Neural progenitor cell (in vitro differentiated cells): ENCODE measurements around the gene NOP53. TPM values are rescaled to one million over a fixed set of nuclear protein-coding genes. Genes with fewer than 3 reads are reported as not detected.

ENCODE experiments used
- DNase-seq: peaks from one replicate; pipeline ENCODE4 v3.0.0-alpha.2; 2016; ENCODE audit warnings: low spot score
- H2AFZ ChIP-seq: fragments of 200-600 bp; sonication (generic); replicated peaks from 2 replicates; pipeline ENCODE4 v1.6.1; 2016; ENCODE audit warnings: antibody characterized with exemption
- H3F3A ChIP-seq: fragments of 200-600 bp; sonication (generic); 2 replicates; pipeline ENCODE4 v1.6.1; 2016; ENCODE audit warnings: antibody characterized with exemption, low read depth
- H3K27ac ChIP-seq: fragments of 200-600 bp; sonication (generic); 2 replicates; pipeline ENCODE4 v1.5.1; 2016; ENCODE audit warnings: mild to moderate bottlenecking
- H3K27me3 ChIP-seq: fragments of 200-600 bp; sonication (generic); 2 replicates; pipeline ENCODE4 v1.6.1; 2016; ENCODE audit warnings: mild to moderate bottlenecking, moderate library complexity
- H3K36me3 ChIP-seq: fragments of 200-600 bp; sonication (generic); 2 replicates; pipeline ENCODE4 v1.5.1; 2016
- H3K4me1 ChIP-seq: fragments of 200-600 bp; sonication (generic); 2 replicates; pipeline ENCODE4 v1.6.1; 2016; ENCODE audit warnings: mixed run types
- H3K4me2 ChIP-seq: fragments of 200-600 bp; sonication (generic); 2 replicates; pipeline ENCODE4 v1.6.1; 2016
- H3K4me3 ChIP-seq: fragments of 200-600 bp; sonication (generic); 2 replicates; pipeline ENCODE4 v1.5.1; 2016
- H3K79me2 ChIP-seq: fragments of 200-600 bp; sonication (generic); 2 replicates; pipeline ENCODE4 v1.6.1; 2016; ENCODE audit warnings: low read depth
- H3K9ac ChIP-seq: fragments of 200-600 bp; sonication (generic); 2 replicates; pipeline ENCODE4 v1.6.1; 2016
- H3K9me3 ChIP-seq: fragments of 200-600 bp; sonication (generic); 2 replicates; pipeline ENCODE4 v1.5.1; 2016; ENCODE audit warnings: low read depth
- H4K20me1 ChIP-seq: fragments of 200-600 bp; sonication (generic); 2 replicates; pipeline ENCODE4 v1.6.1; 2016; ENCODE audit warnings: low read depth
- H3K27ac Mint-ChIP-seq: 3 replicates; pipeline ENCODE4 v1.8.0; 2021; ENCODE audit warnings: mixed read lengths
- H3K27me3 Mint-ChIP-seq: 2 replicates; pipeline ENCODE4 v1.8.0; 2022; ENCODE audit warnings: low read depth, mild to moderate bottlenecking, inconsistent platforms, moderate library complexity, mixed read lengths; ENCODE audit not compliant: insufficient read depth
- H3K36me3 Mint-ChIP-seq: 3 replicates; pipeline ENCODE4 v1.8.0; 2021; ENCODE audit warnings: mixed read lengths
- H3K4me1 Mint-ChIP-seq: 3 replicates; pipeline ENCODE4 v1.8.0; 2021; ENCODE audit warnings: mixed read lengths
- H3K4me3 Mint-ChIP-seq: 3 replicates; pipeline ENCODE4 v1.8.0; 2021; ENCODE audit warnings: mild to moderate bottlenecking, moderate library complexity, mixed read lengths
- H3K9me3 Mint-ChIP-seq: 3 replicates; pipeline ENCODE4 v1.8.0; 2020; ENCODE audit warnings: mixed read lengths
- EZH2 ChIP-seq: fragments of 200-600 bp; sonication (generic); IDR thresholded peaks from 2 replicates; pipeline ENCODE4 v1.6.1; 2017; ENCODE audit warnings: antibody characterized with exemption, mild to moderate bottlenecking, moderate library complexity
- EZH2phosphoT487 ChIP-seq: fragments of 200-600 bp; sonication (generic); IDR thresholded peaks from 2 replicates; pipeline ENCODE4 v1.6.1; 2017; ENCODE audit warnings: antibody characterized with exemption
- total RNA-seq: library from RNA; depleted of rRNA; stranded (reverse); fragments of >200 nt; gene quantifications from 2 replicates; pipeline ENCODE4 v1.2.3, GENCODE V29; 2015; ENCODE audit warnings: low replicate concordance
- TF ChIP-seq, protein P1 (sequence below): fragments of 200-600 bp; sonication (generic); IDR thresholded peaks from 2 replicates; pipeline ENCODE4 v1.5.1; 2017; ENCODE audit warnings: antibody characterized with exemption, mild to moderate bottlenecking

The NOP53 gene
- 101 and 172 TPM in 2 replicates for total RNA-seq

- H3K27me3 ChIP-seq, result no peaks in the 10 kb centered on the region
- peak within 1 kb of the TSS; percentile 93 for H3K4me3 ChIP-seq
- Mint-ChIP-seq H3K27ac (peak within 1 kb of the TSS; percentile 93), H3K4me1 (peaks cover 17% of the 10 kb centered on the region), H3K9me3 (no peaks in the 10 kb centered on the region), H3K36me3 (peaks cover 10% of the 10 kb centered on the region), H3K4me3 (peak within 1 kb of the TSS; percentile 99), H3K27me3 (peaks cover 15% of the 10 kb centered on the region)
- peak within 1 kb of the TSS; percentile 99 for H2AFZ ChIP-seq
- H3K9ac ChIP-seq, result peak within 1 kb of the TSS; percentile 93
- H3F3A ChIP-seq, result peaks cover 26% of the 10 kb centered on the region
- TF ChIP-seq EZH2, result peak; percentile 36
- TF ChIP-seq EZH2phosphoT487, result no peak
- TF ChIP-seq, protein P1, sequence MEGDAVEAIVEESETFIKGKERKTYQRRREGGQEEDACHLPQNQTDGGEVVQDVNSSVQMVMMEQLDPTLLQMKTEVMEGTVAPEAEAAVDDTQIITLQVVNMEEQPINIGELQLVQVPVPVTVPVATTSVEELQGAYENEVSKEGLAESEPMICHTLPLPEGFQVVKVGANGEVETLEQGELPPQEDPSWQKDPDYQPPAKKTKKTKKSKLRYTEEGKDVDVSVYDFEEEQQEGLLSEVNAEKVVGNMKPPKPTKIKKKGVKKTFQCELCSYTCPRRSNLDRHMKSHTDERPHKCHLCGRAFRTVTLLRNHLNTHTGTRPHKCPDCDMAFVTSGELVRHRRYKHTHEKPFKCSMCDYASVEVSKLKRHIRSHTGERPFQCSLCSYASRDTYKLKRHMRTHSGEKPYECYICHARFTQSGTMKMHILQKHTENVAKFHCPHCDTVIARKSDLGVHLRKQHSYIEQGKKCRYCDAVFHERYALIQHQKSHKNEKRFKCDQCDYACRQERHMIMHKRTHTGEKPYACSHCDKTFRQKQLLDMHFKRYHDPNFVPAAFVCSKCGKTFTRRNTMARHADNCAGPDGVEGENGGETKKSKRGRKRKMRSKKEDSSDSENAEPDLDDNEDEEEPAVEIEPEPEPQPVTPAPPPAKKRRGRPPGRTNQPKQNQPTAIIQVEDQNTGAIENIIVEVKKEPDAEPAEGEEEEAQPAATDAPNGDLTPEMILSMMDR, result no peak
- H3K4me1 ChIP-seq, result no peaks in the 10 kb centered on the region
- no peaks in the 10 kb centered on the region for H3K9me3 ChIP-seq
- H3K4me2 ChIP-seq, result peak within 1 kb of the TSS; percentile 81
- H3K36me3 ChIP-seq, result no peaks in the 10 kb centered on the region
- peaks cover 35% of the 10 kb centered on the region for H3K79me2 ChIP-seq
- H4K20me1 ChIP-seq, result no peaks in the 10 kb centered on the region
- DNase-seq, result peak; percentile 98
- H3K27ac ChIP-seq, result peak within 1 kb of the TSS; percentile 86
Observed at GRCh38 chr19:47745010-47745901, at the start of gene NOP53. TSS of gene NOP53 (plus strand) at chr19:47745546. CDS start at chr19:47745560, 14 bp downstream.

DNA sequence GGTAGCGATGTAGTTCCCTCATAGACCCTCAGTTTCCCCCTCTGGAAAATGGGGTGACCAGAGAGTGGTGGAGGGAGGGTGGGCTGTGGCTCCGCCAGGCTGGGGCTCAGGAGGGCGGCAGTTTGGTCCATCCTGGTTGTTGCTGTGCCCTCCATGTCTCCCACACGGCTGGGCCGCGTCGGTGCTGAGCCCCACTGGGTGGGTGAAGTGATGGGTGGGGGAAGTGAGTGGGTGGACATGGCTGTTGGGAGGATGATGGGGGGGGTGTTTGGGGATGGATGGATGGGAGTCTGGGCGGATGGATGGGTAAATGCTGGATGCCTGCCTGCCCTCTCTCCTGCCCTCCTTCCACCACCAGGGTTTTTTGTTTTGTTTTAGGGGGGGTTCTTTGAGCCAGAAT, 48.7 kb upstream of the NOP53 start:
- Histone ChIP-seq H4K20me1 (peaks cover 37% of the 10 kb centered on the region), H3F3A (peaks cover 16% of the 10 kb centered on the region), H3K4me2 (no peak overlapping the region), H3K27ac (no peak overlapping the region), H3K4me1 (no peaks in the 10 kb centered on the region), H2AFZ (no peak overlapping the region), H3K9ac (no peak overlapping the region), H3K36me3 (peaks cover 3% of the 10 kb centered on the region), H3K4me3 (no peak overlapping the region), H3K9me3 (no peaks in the 10 kb centered on the region), H3K79me2 (no peaks in the 10 kb centered on the region), H3K27me3 (no peaks in the 10 kb centered on the region)
- no peak overlapping the region for H3K27ac Mint-ChIP-seq
- peaks cover 2% of the 10 kb centered on the region for H3K4me1 Mint-ChIP-seq
- no peaks in the 10 kb centered on the region for H3K9me3 Mint-ChIP-seq
- DNase-seq, result no peak
- TF ChIP-seq EZH2phosphoT487 (no peak), EZH2 (no peak)
- TF ChIP-seq, protein P1, result no peak
- H3K36me3 Mint-ChIP-seq, result peaks cover 8% of the 10 kb centered on the region
- peaks cover 4% of the 10 kb centered on the region for H3K27me3 Mint-ChIP-seq
- H3K4me3 Mint-ChIP-seq, result no peak overlapping the region

- Mint-ChIP-seq H3K36me3 (peaks cover 5% of the 10 kb centered on the region), H3K27ac (peak overlapping the region; percentile 60), H3K4me3 (no peak overlapping the region), H3K9me3 (no peaks in the 10 kb centered on the region), H3K27me3 (peaks cover 2% of the 10 kb centered on the region), H3K4me1 (peaks cover 2% of the 10 kb centered on the region)
- Histone ChIP-seq H3K36me3 (peaks cover 3% of the 10 kb centered on the region), H3K4me1 (no peaks in the 10 kb centered on the region), H3K9me3 (no peaks in the 10 kb centered on the region), H3F3A (peaks cover 16% of the 10 kb centered on the region), H3K4me2 (no peak overlapping the region), H3K27me3 (no peaks in the 10 kb centered on the region), H2AFZ (no peak overlapping the region), H3K27ac (peak overlapping the region; percentile 32), H3K9ac (no peak overlapping the region), H3K4me3 (no peak overlapping the region), H4K20me1 (peaks cover 24% of the 10 kb centered on the region), H3K79me2 (no peaks in the 10 kb centered on the region)
- TF ChIP-seq, protein P1, result peak; percentile 97
- no peak for TF ChIP-seq EZH2
- DNase-seq, result peak; percentile 94
Observed at GRCh38 chr19:47697863-47698609, 47.3 kb upstream of the NOP53 start.
